Mesenchymal stem cell (in vitro differentiated cells and primary cell): Measurements from ENCODE around the gene SPEM1.

Experiments used
- DNase-seq: peaks from one replicate; pipeline ENCODE4 v3.0.0-alpha.2; 2013
- H2AFZ ChIP-seq: one replicate; pipeline ENCODE4 v1.6.1; 2013; ENCODE audit warnings: low read depth, mild to moderate bottlenecking, control low read depth, inconsistent platforms, low read length, moderate library complexity
- H2AK5ac ChIP-seq: 2 replicates; pipeline ENCODE4 v1.6.1; 2013; ENCODE audit warnings: low read length, moderate library complexity, mild to moderate bottlenecking, inconsistent platforms; ENCODE audit not compliant: severe bottlenecking
- H2BK120ac ChIP-seq: one replicate; pipeline ENCODE4 v1.6.1; 2013; ENCODE audit warnings: low read depth, mild to moderate bottlenecking, inconsistent platforms, low read length, moderate library complexity
- H2BK12ac ChIP-seq, 2 experiments: one replicate each; pipeline ENCODE4 v1.6.1; 2013; ENCODE audit warnings: inconsistent platforms in 2 of 2, low read length in 2 of 2, mild to moderate bottlenecking in 2 of 2, moderate library complexity in 2 of 2, control low read depth in 1 of 2
- H2BK15ac ChIP-seq: one replicate; pipeline ENCODE4 v1.6.1; 2013; ENCODE audit warnings: mild to moderate bottlenecking, low read depth, inconsistent platforms; ENCODE audit not compliant: poor library complexity, severe bottlenecking
- H2BK5ac ChIP-seq: 2 replicates; pipeline ENCODE4 v1.6.1; 2013; ENCODE audit warnings: low read depth, mild to moderate bottlenecking, low read length, control low read depth, inconsistent platforms; ENCODE audit not compliant: poor library complexity, severe bottlenecking
- H3K14ac ChIP-seq, 2 experiments: one replicate each; pipeline ENCODE4 v1.6.1; 2013; ENCODE audit warnings: inconsistent platforms in 2 of 2, low read length in 2 of 2, control low read depth in 1 of 2, mild to moderate bottlenecking in 1 of 2, moderate library complexity in 1 of 2
- H3K18ac ChIP-seq, 2 experiments: one replicate each; pipeline ENCODE4 v1.6.1; 2013; ENCODE audit warnings: inconsistent platforms in 2 of 2, low read length in 2 of 2, control low read depth in 1 of 2, low read depth in 1 of 2, mild to moderate bottlenecking in 1 of 2
- H3K23ac ChIP-seq, 2 experiments: one replicate each; pipeline ENCODE4 v1.6.1; 2013; ENCODE audit warnings: inconsistent platforms in 2 of 2, low read length in 2 of 2, mild to moderate bottlenecking in 2 of 2, moderate library complexity in 2 of 2, control low read depth in 1 of 2
- H3K27ac ChIP-seq: 2 replicates; pipeline ENCODE4 v1.5.1; 2013; ENCODE audit warnings: mild to moderate bottlenecking, moderate library complexity, low read length, control low read depth, inconsistent platforms; ENCODE audit not compliant: poor library complexity, severe bottlenecking
- H3K27me3 ChIP-seq, 2 experiments: 2 replicates each; pipeline versions ENCODE4 v1.6.1 to v1.7.0; 2013; ENCODE audit warnings: low read length in 2 of 2, mild to moderate bottlenecking in 2 of 2, moderate library complexity in 2 of 2, control low read depth in 1 of 2, inconsistent platforms in 1 of 2; ENCODE audit not compliant: control insufficient read depth in 1 of 2, insufficient read depth in 1 of 2
- H3K36me3 ChIP-seq, 2 experiments: 2 replicates each; pipeline versions ENCODE4 v1.6.1 to v1.7.0; 2013; ENCODE audit warnings: low read length in 2 of 2, control low read depth in 1 of 2, inconsistent platforms in 1 of 2, low read depth in 1 of 2, mild to moderate bottlenecking in 1 of 2; ENCODE audit not compliant: insufficient read depth in 2 of 2, control insufficient read depth in 1 of 2
- H3K4ac ChIP-seq, 2 experiments: one replicate each; pipeline ENCODE4 v1.6.1; 2013; ENCODE audit warnings: inconsistent platforms in 2 of 2, low read length in 2 of 2, mild to moderate bottlenecking in 2 of 2, moderate library complexity in 2 of 2, control low read depth in 1 of 2, low read depth in 1 of 2
- H3K4me1 ChIP-seq: 2 replicates; pipeline ENCODE4 v1.6.1; 2013; ENCODE audit warnings: low read depth, low read length, control low read depth; ENCODE audit not compliant: control insufficient read depth, insufficient read depth
- H3K4me2 ChIP-seq: 2 replicates; pipeline ENCODE4 v1.6.1; 2013; ENCODE audit warnings: low read length, mild to moderate bottlenecking, inconsistent platforms; ENCODE audit not compliant: poor library complexity, severe bottlenecking
- H3K4me3 ChIP-seq, 2 experiments: 2 replicates each; pipeline versions ENCODE4 v1.5.1 to v1.7.0; 2013; ENCODE audit warnings: low read length in 2 of 2, mild to moderate bottlenecking in 2 of 2, control low read depth in 1 of 2, low read depth in 1 of 2; ENCODE audit not compliant: insufficient read depth in 1 of 2
- H3K79me1 ChIP-seq: replicated peaks from 2 replicates; pipeline ENCODE4 v1.6.1; 2013; ENCODE audit warnings: mild to moderate bottlenecking, control low read depth, low read length, inconsistent platforms; ENCODE audit not compliant: poor library complexity, severe bottlenecking
- H3K9ac ChIP-seq: 2 replicates; pipeline ENCODE4 v1.7.0; 2013; ENCODE audit warnings: mild to moderate bottlenecking, low read length, moderate library complexity
- H3K9me3 ChIP-seq: 2 replicates; pipeline ENCODE4 v1.7.0; 2013; ENCODE audit warnings: mild to moderate bottlenecking, low read length; ENCODE audit not compliant: control insufficient read depth
- H4K8ac ChIP-seq: one replicate; pipeline ENCODE4 v1.6.1; 2013; ENCODE audit warnings: inconsistent platforms, mild to moderate bottlenecking, low read length, moderate library complexity
- H4K91ac ChIP-seq: one replicate; pipeline ENCODE4 v1.6.1; 2013; ENCODE audit warnings: mild to moderate bottlenecking, low read length, inconsistent platforms
- WGBS: methylation state at CpG from one replicate; pipeline ENCODE4 v1.1.7; 2013; ENCODE audit warnings: mixed read lengths; 5-methylcytosine and 5-hydroxymethylcytosine counted together

SPEM1 gene

DNA sequence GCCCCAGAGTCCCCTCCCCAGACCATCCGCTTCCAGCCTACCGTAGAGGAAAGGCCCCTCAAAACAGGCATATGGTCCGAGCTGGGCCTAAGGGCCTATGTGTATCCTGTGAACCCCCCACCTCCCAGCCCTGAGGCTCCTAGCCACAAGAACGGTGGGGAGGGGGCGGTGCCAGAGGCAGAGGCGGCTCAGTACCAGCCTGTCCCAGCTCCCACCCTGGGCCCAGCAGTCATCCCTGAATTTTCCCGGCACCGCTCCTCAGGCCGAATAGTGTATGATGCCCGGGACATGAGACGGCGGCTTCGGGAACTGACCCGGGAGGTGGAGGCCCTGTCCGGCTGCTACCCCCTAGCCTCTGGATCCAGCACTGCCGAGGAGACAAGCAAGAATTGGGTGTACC, 1.1 kb downstream of the SPEM1 start:
- no peak overlapping the region for H3K4ac ChIP-seq
- H3K9ac ChIP-seq, result no peak overlapping the region
- H4K8ac ChIP-seq, result no peak overlapping the region
- no peak overlapping the region for H2AFZ ChIP-seq
- WGBS, result 94% methylated on average over 16 of the region's 16 CpGs
- H2BK12ac ChIP-seq, result no peak overlapping the region
- no peak overlapping the region for H3K4me3 ChIP-seq
- no peaks in the 10 kb centered on the region for H3K9me3 ChIP-seq
- no peak overlapping the region for H3K23ac ChIP-seq
- H3K27me3 ChIP-seq, result peaks cover 0 to 8% of the 10 kb centered on the region in 2 experiments
- H2BK15ac ChIP-seq, result no peak overlapping the region
- no peak overlapping the region for H3K4me2 ChIP-seq
- H3K27ac ChIP-seq, result no peak overlapping the region
- H3K4me1 ChIP-seq, result no peaks in the 10 kb centered on the region
- H3K18ac ChIP-seq, result no peak overlapping the region
- no peak overlapping the region for H2BK5ac ChIP-seq
- H2AK5ac ChIP-seq, result no peak overlapping the region
- peaks cover 11 to 28% of the 10 kb centered on the region in 2 experiments for H3K36me3 ChIP-seq
- no peak for DNase-seq
- H2BK120ac ChIP-seq, result no peak overlapping the region
- no peak overlapping the region for H4K91ac ChIP-seq
- peaks cover 2% of the 10 kb centered on the region for H3K79me1 ChIP-seq
- H3K14ac ChIP-seq, result no peak overlapping the region

DNA sequence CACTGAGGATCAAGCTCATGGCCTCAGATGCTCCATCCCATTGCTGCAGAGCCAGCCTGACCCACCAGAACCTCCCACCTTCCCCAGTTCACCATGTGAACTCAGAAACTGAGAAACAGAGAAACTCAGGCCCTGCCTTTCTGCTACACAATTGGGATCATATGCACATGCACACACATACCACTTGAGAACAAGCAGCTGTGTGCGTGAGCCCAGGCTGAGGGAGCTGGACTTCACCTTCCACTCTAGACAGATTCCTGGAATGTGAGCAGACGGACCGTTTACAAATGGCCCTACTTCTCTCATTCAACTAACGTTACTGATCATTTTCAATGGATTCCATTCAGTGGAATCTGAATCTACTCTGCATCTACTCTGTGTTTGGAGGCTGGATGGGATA, 3.6 kb downstream of the SPEM1 start:
- no peak overlapping the region for H3K4me3 ChIP-seq
- no peak overlapping the region for H2BK12ac ChIP-seq
- H3K27me3 ChIP-seq, result peaks cover 0 to 8% of the 10 kb centered on the region in 2 experiments
- H2BK120ac ChIP-seq, result no peak overlapping the region
- H2BK15ac ChIP-seq, result no peak overlapping the region
- H3K79me1 ChIP-seq, result no peaks in the 10 kb centered on the region
- no peak for DNase-seq
- H2AFZ ChIP-seq, result no peak overlapping the region
- H4K91ac ChIP-seq, result no peak overlapping the region
- H3K4ac ChIP-seq, result no peak overlapping the region
- no peak overlapping the region for H4K8ac ChIP-seq
- H3K9ac ChIP-seq, result no peak overlapping the region
- no peaks in the 10 kb centered on the region for H3K4me1 ChIP-seq
- no peak overlapping the region for H3K23ac ChIP-seq
- H3K18ac ChIP-seq, result no peak overlapping the region
- H3K14ac ChIP-seq, result no peak overlapping the region
- H3K36me3 ChIP-seq, result peaks cover 0 to 4% of the 10 kb centered on the region in 2 experiments
- 90% methylated on average over 4 of the region's 4 CpGs for WGBS
- H3K4me2 ChIP-seq, result no peak overlapping the region
- H2BK5ac ChIP-seq, result no peak overlapping the region
- H3K9me3 ChIP-seq, result no peaks in the 10 kb centered on the region
- H3K27ac ChIP-seq, result no peak overlapping the region
- no peak overlapping the region for H2AK5ac ChIP-seq

DNA sequence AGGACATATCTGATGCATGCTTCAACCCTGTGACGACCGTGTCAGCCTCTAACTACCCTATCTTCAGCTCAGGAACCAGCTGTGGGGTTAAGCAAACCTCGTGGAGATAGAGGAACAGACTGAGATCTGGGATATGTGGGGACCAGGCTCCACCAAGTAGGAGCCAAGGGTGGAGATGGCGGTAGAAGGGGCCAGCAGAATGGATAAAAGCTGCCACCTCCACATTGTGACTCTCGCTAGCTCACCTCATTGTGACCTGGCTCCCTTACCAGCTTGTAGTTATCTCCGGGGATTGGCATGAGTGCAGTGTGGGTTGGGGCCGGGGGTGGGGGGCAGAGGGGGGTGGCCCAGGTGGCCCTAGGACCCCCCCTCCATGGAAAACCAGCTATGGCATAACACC, 5.2 kb downstream of the SPEM1 start, which contains the start of gene SPEM2:
SPEM2 (plus strand) TSS at position 301 of the 400 bp plus-strand sequence; CDS start at position 374, 73 bp downstream.
- Histone ChIP-seq H3K23ac (peak within 1 kb of the TSS in 1 of 2 experiments; percentile 26), H3K27me3 (peaks cover 0 to 8% of the 10 kb centered on the region in 2 experiments), H3K4me2 (no peak within 1 kb of the TSS), H2AFZ (no peak within 1 kb of the TSS), H2BK120ac (no peak within 1 kb of the TSS), H2BK12ac (no peak within 1 kb of the TSS), H3K18ac (no peak within 1 kb of the TSS), H3K79me1 (no peaks in the 10 kb centered on the region), H4K91ac (no peak within 1 kb of the TSS), H3K27ac (no peak within 1 kb of the TSS), H3K4me3 (no peak within 1 kb of the TSS), H2AK5ac (no peak within 1 kb of the TSS), H2BK15ac (no peak within 1 kb of the TSS), H3K9ac (no peak within 1 kb of the TSS), H3K36me3 (no peaks in the 10 kb centered on the region), H3K9me3 (no peaks in the 10 kb centered on the region), H3K4me1 (no peaks in the 10 kb centered on the region), H4K8ac (no peak within 1 kb of the TSS), H3K4ac (no peak within 1 kb of the TSS), H3K14ac (peak within 1 kb of the TSS in 1 of 2 experiments; percentile 37), H2BK5ac (no peak within 1 kb of the TSS)
- 87% methylated on average over 6 of the region's 7 CpGs for WGBS
- DNase-seq, result no peak

DNA sequence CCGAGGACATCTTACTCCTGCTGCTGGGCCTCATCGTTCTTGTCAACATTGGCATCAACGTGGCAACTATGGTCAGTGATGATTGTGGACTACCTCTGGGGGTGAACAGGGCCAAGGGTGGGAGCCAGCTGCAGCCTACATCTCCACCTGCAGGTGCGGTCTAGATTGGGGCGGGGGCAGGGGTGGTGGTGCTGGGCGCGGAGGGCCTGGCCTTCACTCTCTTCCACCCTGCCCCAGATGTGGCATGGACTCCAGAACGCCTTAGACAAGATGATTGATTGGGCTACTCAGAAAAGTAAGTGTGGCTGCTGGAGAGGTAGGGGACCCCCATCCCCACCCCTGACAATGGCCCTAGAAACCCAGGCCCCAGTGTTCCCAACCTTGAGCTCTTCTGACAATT, 5.6 kb downstream of the SPEM1 start:
- no peak overlapping the region for H2AFZ ChIP-seq
- H2BK12ac ChIP-seq, result no peak overlapping the region
- no peaks in the 10 kb centered on the region for H3K4me1 ChIP-seq
- no peak overlapping the region for H2BK5ac ChIP-seq
- peak overlapping the region in 1 of 2 experiments; percentile 37 for H3K14ac ChIP-seq
- H3K4me3 ChIP-seq, result no peak overlapping the region
- H3K4me2 ChIP-seq, result no peak overlapping the region
- no peaks in the 10 kb centered on the region for H3K79me1 ChIP-seq
- H2BK120ac ChIP-seq, result no peak overlapping the region
- H3K18ac ChIP-seq, result no peak overlapping the region
- H3K23ac ChIP-seq, result peak overlapping the region in 1 of 2 experiments; percentile 26
- no peak overlapping the region for H2AK5ac ChIP-seq
- no peaks in the 10 kb centered on the region for H3K9me3 ChIP-seq
- H3K4ac ChIP-seq, result no peak overlapping the region
- no peak overlapping the region for H2BK15ac ChIP-seq
- H3K36me3 ChIP-seq, result no peaks in the 10 kb centered on the region
- no peak overlapping the region for H3K27ac ChIP-seq
- H4K8ac ChIP-seq, result no peak overlapping the region
- 86% methylated on average over 5 of the region's 8 CpGs for WGBS
- no peak for DNase-seq
- H4K91ac ChIP-seq, result no peak overlapping the region
- H3K27me3 ChIP-seq, result peaks cover 0 to 8% of the 10 kb centered on the region in 2 experiments
- no peak overlapping the region for H3K9ac ChIP-seq
